HG02852 (cell line): ENCODE results near the gene TENT4B.
"Not testable (repeated sequence)": the region's sequence is repeated elsewhere in the genome, so short reads cannot be mapped to it uniquely, and the experiment has no call there.

Experiments used
- ATAC-seq: cut with Tn5 transposase; IDR thresholded peaks from one replicate; pipeline ENCODE4 v1.9.1; 2021; ENCODE audit warnings: mild to moderate bottlenecking, moderate library complexity; ENCODE audit not compliant: unreplicated experiment

TENT4B gene

GRCh38 chr16:50154420-50154950 is 1.4 kb downstream of the TENT4B start:
- no peak for ATAC-seq

- ATAC-seq, result no peak
Observed at GRCh38 chr16:50155925-50156324, 2.8 kb downstream of the TENT4B start.

GRCh38 chr16:50156590-50156989 is 3.5 kb downstream of the TENT4B start:
- ATAC-seq, result no peak

GRCh38 chr16:50160495-50161164 is 7.5 kb downstream of the TENT4B start:
- no peak for ATAC-seq

- ATAC-seq, result no peak
Observed at GRCh38 chr16:50161950-50162349, 8.8 kb downstream of the TENT4B start.

- no peak for ATAC-seq
Observed at GRCh38 chr16:50165473-50165872, 12.4 kb downstream of the TENT4B start.

- no peak for ATAC-seq
Observed at GRCh38 chr16:50166511-50167500, 13.7 kb downstream of the TENT4B start.

GRCh38 chr16:50167556-50167955 is 14.4 kb downstream of the TENT4B start:
- ATAC-seq, result no peak

GRCh38 chr16:50169555-50170096 is 16.5 kb downstream of the TENT4B start:
- ATAC-seq, result no peak

GRCh38 chr16:50171773-50172172 is 18.7 kb downstream of the TENT4B start:
- ATAC-seq, result not testable (repeated sequence)

- no peak for ATAC-seq
Observed at GRCh38 chr16:50172195-50172922, 19.3 kb downstream of the TENT4B start.

- no peak for ATAC-seq
Observed at GRCh38 chr16:50173316-50173715, 20.2 kb downstream of the TENT4B start.

GRCh38 chr16:50178491-50178941 is 25.4 kb downstream of the TENT4B start:
- no peak for ATAC-seq

- no peak for ATAC-seq
Observed at GRCh38 chr16:50182441-50182840, 29.3 kb downstream of the TENT4B start.

- no peak for ATAC-seq
Observed at GRCh38 chr16:50183316-50183715, 30.2 kb downstream of the TENT4B start.

GRCh38 chr16:50185005-50185505 is 31.9 kb downstream of the TENT4B start:
- no peak for ATAC-seq

- ATAC-seq, result no peak
Observed at GRCh38 chr16:50188619-50189136, 35.6 kb downstream of the TENT4B start.

- ATAC-seq, result no peak
Observed at GRCh38 chr16:50190292-50190691, 37.2 kb downstream of the TENT4B start.

GRCh38 chr16:50192386-50193050 is 39.4 kb downstream of the TENT4B start:
- ATAC-seq, result no peak

GRCh38 chr16:50193594-50193993 is 40.5 kb downstream of the TENT4B start:
- no peak for ATAC-seq
